Lower leg skin (tissue), 4 donors: ENCODE measurements around the gene NTN3. TPM values are rescaled to one million over a fixed set of nuclear protein-coding genes. Genes with fewer than 3 reads are reported as not detected.

Experiments
- DNase-seq, 2 donors: peaks; one replicate each; pipeline ENCODE4 v3.0.0-alpha.2; 2019; ENCODE audit warnings: low spot score in 2 of 2
- H3K4me3 ChIP-seq: fragments of 200-600 bp; sonication (generic); 2 replicates; pipeline ENCODE4 v1.5.1; 2017; ENCODE audit warnings: mild to moderate bottlenecking, low read depth; ENCODE audit not compliant: poor library complexity, severe bottlenecking
- CTCF ChIP-seq, 3 donors: fragments of 450-650 bp; IDR thresholded peaks; one replicate each; pipeline ENCODE4 v1.5.1; 2016; ENCODE audit warnings: antibody characterized with exemption in 3 of 3, mild to moderate bottlenecking in 3 of 3, moderate library complexity in 2 of 3
- POLR2A ChIP-seq, 2 donors: fragments of 450-650 bp; IDR thresholded peaks; one replicate each; pipeline ENCODE4 v1.6.1; 2016 to 2017; ENCODE audit warnings: antibody characterized with exemption in 2 of 2, mild to moderate bottlenecking in 1 of 2, moderate library complexity in 1 of 2
- WGBS, 2 donors: methylation state at CpG; one replicate each; pipeline ENCODE4 v1.1.5; 2018; 5-methylcytosine and 5-hydroxymethylcytosine counted together
- intact Hi-C: fragments of 100-400 bp; cut with DNase I; formaldehyde crosslinking; loops from one replicate; pipeline ENCODE4 v1.15.0; 2023; ENCODE audit warnings: low total_unique reads
- total RNA-seq, 4 donors: library from RNA; depleted of rRNA; stranded (reverse); fragments of >200 nt; gene quantifications; one replicate each; pipeline ENCODE4 v1.1.0, GENCODE V29; 2016

The NTN3 gene
- total RNA-seq, 4 donors from 2014 or later, result 0.45 to 0.95 TPM; not detected in 2

GRCh38 chr16:2460391-2460713 is 10.7 kb upstream of the NTN3 start:
- no peak for DNase-seq
- 4 to 8% methylated on average over 10 to 15 of the region's 20 CpGs for WGBS, 2 donors
- TF ChIP-seq POLR2A (IDR thresholded peaks at IDR 0.05) (no peak), CTCF (IDR thresholded peaks at IDR 0.05) (no peak)
- intact Hi-C loops, result no loop called here
- H3K4me3 ChIP-seq, result no peak overlapping the region

GRCh38 chr16:2460916-2461315 is 10.2 kb upstream of the NTN3 start:
- 81 to 85% methylated on average over 5 to 9 of the region's 13 CpGs for WGBS, 2 donors
- intact Hi-C loops, result no loop called here
- TF ChIP-seq POLR2A (IDR thresholded peaks at IDR 0.05), result no peak
- no peak for TF ChIP-seq CTCF (IDR thresholded peaks at IDR 0.05)
- DNase-seq, result no peak
- H3K4me3 ChIP-seq, result no peak overlapping the region

GRCh38 chr16:2462031-2462866 is 8.8 kb upstream of the NTN3 start:
- intact Hi-C loops, result no loop called here
- 89 to 94% methylated on average over 18 to 22 of the region's 23 CpGs for WGBS, 2 donors
- H3K4me3 ChIP-seq, result no peak overlapping the region
- DNase-seq, result no peak
- no peak for TF ChIP-seq POLR2A (IDR thresholded peaks at IDR 0.05)
- TF ChIP-seq CTCF (IDR thresholded peaks at IDR 0.05), result no peak

- H3K4me3 ChIP-seq, result no peak overlapping the region
- 73 to 77% methylated on average over 7 of the region's 12 CpGs for WGBS, 2 donors
- intact Hi-C loops, result no loop called here
- DNase-seq, result no peak
- TF ChIP-seq CTCF (IDR thresholded peaks at IDR 0.05) (no peak), POLR2A (IDR thresholded peaks at IDR 0.05) (no peak)
These were observed 6.8 kb upstream of the NTN3 start for GRCh38 chr16:2464333-2464732.

- 81 to 94% methylated on average over 12 of the region's 12 CpGs for WGBS, 2 donors
- H3K4me3 ChIP-seq, result no peak overlapping the region
- intact Hi-C loops, result no loop called here
- TF ChIP-seq CTCF (IDR thresholded peaks at IDR 0.05) (no peak), POLR2A (IDR thresholded peaks at IDR 0.05) (no peak)
- no peak for DNase-seq
These were observed 5.3 kb upstream of the NTN3 start for GRCh38 chr16:2465653-2466415.
